OCI-LY3 (cell line): ENCODE results near the gene ACTA1.

ENCODE experiments used
- CTCF ChIP-seq: fragments of 200-600, 300-600 bp; sonication (generic); IDR thresholded peaks from 2 replicates; pipeline ENCODE4 v1.5.1; 2014; ENCODE audit warnings: antibody characterized with exemption, low read length, low read depth
- EZH2phosphoT487 ChIP-seq: fragments of 200-600 bp; shearing (Covaris generic); IDR thresholded peaks from 2 replicates; pipeline ENCODE4 v1.6.1; 2018; ENCODE audit warnings: antibody characterized with exemption, mixed run types, low read depth

DNA sequence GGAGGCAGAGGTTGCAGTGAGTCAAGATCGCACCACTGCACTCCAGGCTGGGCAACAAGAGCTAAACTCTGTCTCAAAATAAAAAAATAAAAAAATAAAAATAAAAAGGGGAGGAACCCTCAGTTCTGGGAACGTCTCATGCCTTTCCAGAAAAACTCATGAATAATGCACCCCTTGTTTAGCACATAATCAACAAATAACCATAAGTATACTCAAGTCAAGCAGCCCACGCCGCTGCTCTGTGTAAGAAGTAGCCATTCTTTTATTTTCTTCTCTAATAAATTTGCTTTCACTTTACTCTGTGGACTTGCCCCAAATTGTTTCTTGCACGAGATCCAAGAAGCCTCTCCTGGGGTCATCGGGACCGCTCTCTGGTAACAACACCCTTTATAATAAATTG lies 14.5 kb upstream of the ACTA1 start:
- no peak for TF ChIP-seq EZH2phosphoT487
- TF ChIP-seq CTCF = no peak
